ENCODE measurements around the gene LRRC59.
"Not testable (repeated sequence)": the region's sequence is repeated elsewhere in the genome, so short reads cannot be mapped to it uniquely, and the experiment has no call there.

The LRRC59 gene

DNA sequence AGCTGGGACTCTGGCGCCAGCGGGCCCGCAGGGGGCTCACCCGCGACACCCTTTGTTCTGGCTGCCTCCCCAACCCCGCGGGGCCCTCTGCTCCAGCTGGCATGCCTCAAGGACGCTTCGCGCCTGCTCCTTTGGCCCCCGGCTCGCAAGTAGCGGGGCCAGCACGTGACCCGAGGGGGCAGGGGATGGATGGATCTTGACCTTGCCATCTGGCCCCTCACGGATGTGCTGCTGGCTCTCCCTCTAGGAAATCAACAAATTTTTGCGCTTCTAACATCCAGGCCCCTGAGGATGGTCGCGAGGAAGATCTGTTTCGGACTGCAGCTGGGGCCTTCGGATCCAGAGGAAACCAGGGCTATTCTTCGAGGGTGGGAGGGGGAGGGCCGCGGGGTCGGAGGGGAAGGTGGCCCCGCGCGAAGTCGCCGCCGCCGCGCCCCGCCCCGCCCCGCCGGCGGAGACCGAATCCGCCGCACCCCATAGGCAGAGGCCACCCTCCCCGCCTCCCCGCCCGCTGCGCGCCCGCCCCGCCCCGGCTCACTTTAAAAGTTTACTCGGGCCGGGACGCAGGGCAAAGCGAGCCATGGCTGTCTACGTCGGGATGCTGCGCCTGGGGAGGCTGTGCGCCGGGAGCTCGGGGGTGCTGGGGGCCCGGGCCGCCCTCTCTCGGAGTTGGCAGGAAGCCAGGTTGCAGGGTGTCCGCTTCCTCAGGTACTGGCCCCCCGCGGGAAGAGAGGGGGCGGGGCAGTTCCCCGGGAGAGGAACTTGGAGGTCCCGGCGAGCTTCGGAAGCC lies 28.6 kb upstream of the LRRC59 start, which contains the start of gene ACSF2:
ACSF2 (plus strand) TSS at position 537 of the 790 bp plus-strand sequence; CDS start at position 581, 44 bp downstream.
- peak; percentile 79 for DNase-seq
- in situ Hi-C loops (cut with HindIII; ENCODE audit: low pct_ligation_motif_present, low pct_unique_long_range_greater_than_20kb, low sequenced_read_pairs) = no loop called here

DNA sequence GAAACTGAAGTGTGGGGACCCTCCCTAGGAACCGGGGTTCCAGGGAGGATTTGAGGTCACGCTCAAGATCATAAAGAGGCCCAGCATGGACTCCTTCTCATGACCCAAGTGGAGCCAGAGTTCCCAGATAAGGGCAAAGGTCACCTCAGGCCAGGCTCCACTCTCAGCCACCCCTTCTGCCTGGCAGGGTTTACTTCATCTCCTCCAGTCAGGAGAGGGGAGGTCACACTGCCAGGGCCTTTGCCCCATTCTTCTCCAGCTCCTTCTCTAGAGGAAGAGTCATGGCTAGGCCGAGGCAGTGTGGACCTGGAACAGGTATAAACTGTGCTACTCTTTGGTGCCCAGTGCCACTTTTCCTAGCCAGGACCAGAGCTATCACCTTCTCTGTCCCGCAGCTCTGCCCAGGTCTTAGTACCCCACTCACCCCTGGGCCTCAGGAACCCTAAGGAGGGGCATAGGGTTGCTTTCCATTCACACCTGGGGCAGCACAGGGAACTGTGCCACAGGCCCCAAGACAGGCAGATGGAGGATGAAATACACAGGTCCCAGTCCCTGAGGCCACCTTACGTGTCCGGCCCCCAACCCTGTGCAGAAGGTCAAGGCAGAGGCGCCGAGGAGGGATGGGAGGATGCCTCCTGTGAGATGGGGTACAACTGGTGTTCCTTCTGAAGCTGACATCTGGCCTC lies 27.8 kb upstream of the LRRC59 start:
- in situ Hi-C loops (cut with HindIII; ENCODE audit: low pct_ligation_motif_present, low pct_unique_long_range_greater_than_20kb, low sequenced_read_pairs) = no loop called here
- no peak for DNase-seq

DNA sequence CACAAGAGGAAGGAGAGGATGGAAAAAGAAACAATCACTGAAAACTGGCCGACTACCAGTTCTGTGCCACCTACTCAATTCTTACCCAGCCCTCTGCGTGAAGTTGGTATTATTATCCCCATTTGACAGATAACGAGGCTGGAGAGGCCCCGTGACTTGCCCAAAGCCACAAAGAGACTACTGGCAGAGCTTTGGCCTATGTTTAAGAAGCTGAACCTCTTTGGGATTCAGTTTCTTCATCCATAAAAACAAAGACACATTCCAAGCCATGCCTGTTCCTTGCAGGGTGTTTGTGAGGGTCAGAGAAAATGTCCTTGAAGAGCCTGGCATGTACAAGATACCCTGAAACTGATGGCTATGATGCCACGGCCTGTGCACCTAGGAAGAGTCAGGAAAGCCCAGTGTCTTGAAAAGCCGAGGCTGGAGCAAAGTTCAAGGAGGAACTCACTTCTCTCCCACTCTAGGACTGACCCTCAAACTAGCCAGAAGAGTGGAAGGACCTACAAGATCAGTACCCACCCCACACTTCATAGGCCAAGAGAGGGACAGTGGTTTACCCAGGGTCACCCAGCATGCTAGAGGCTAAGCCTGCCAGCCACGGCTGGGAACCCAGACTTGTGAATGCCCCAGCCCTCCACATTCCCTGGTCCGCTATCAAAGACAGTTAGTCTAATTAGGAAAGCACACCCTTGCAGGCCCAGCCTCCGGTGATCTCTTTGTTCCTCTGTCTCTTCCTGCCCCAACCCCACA lies 27.1 kb upstream of the LRRC59 start:
- DNase-seq = peak; percentile 11
- in situ Hi-C loops (cut with HindIII; ENCODE audit: low pct_ligation_motif_present, low pct_unique_long_range_greater_than_20kb, low sequenced_read_pairs) = no loop called here

DNA sequence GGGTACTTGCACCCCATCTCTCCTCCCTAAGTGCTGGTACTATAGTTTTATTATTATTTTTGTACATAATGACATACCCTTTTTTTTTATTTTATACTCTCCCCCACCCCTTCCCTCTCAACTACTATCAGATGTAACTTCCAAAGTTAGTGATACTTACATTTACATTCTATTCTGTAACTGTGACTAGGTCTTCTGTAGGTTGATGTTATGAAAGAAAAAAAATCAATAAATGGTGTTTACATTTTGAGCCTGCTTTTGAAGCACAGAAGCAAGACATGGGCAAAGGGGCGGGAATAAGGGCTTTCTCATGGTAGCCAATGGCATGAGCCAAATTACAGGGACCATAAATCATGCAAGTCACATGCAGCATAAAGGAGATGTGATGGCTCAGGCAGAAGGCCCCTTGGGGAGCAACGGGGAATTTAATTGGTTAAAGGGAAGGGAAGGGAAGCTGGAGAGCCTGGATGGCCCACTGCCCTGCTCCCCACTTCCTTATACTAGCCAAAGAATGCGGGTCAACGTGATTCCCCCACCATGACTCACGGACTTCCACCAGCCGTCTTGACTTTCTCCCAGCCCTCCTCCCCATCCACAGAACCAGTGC lies 26.3 kb upstream of the LRRC59 start:
- DNase-seq = peak; percentile 99
- in situ Hi-C loops (cut with HindIII; ENCODE audit: low pct_ligation_motif_present, low pct_unique_long_range_greater_than_20kb, low sequenced_read_pairs) = no loop called here

DNA sequence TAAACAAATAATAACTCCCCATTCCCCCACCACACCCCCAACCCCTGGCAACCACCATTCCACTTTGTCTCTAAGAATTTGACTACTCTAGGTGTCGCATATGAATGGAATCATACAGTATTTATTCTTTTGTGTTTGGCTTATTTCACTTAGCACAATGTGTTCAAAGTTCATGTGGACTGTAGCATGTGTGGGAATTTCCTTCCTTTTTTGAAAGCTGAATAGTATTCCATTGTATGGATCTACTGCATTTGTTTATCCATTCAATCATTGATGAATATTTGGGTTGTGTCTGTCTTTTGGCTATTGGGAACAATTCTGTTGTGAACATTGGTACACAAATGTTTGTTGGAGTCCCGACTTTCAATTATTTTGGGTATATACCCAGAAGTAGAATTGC lies 25.4 kb upstream of the LRRC59 start:
- DNase-seq = no peak
- in situ Hi-C loops (cut with HindIII; ENCODE audit: low pct_ligation_motif_present, low pct_unique_long_range_greater_than_20kb, low sequenced_read_pairs) = no loop called here

DNA sequence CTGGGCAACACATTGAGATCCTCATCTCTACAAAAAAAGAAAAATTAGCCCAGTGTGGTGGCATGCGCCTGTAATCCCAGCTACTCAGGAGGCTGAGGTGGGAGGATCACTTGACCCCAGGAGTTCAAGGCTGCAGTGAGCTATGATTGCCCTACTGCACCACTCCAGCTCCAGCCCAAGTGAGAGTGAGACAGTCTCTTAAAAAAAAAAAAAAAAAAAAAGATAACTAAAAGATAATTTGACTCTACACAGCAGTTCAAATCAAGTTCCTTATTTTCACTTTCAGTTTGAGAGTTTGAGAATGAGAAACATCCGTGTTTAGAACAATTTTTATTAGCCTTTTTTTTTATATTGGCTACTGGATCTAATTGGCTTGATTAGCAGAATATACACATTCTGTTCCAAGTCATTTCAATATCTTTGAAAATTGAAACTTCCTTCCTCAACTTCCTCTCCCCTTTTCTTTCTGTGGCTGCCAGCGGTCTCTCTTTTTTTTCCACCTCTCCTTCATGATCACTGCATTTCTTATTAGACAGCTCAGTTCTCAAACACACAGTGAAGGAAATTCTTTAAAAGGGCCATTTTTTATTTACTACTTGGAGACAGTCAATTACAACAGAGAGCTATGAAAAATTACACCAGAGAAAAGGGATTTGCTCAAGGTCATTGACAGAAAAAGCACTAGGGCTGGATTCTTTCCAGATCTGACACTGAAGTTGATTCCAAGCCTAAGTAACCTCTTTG lies 24.2 kb upstream of the LRRC59 start:
- in situ Hi-C loops (cut with HindIII; ENCODE audit: low pct_ligation_motif_present, low pct_unique_long_range_greater_than_20kb, low sequenced_read_pairs) = no loop called here
- DNase-seq = peak; percentile 41

DNA sequence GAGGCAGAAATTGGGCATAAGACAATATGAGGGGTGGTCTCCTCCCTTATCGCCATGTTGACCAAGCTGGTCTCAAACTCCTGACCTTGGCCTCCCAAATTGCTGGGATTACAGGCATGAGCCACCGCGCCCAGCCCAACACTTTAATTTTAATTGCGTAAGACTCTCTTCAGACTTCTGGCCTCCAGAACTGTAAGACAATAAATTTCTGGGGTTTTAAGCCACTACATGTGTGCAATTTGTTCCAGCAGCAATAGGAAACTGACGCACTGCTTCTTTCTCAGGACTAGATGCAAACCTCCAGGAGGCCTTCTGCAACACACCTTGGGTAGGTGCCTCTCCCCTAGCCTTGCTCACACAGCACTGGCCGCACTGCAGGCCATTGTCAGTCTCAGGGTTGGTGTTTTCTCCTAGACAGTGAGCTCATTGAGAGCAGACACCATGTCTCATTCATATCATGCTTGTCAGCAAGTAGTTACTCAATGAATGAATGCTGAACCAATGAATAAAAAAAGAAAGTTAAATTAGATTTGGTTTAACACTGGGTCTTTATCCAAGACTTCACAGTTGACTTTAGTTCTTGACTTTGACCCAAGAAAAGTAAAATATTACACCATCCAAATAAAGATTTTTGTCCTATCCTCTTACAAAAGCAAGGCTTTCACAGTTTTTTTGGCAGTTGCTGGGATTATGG lies 23.2 kb upstream of the LRRC59 start:
- DNase-seq = no peak
- in situ Hi-C loops (cut with HindIII; ENCODE audit: low pct_ligation_motif_present, low pct_unique_long_range_greater_than_20kb, low sequenced_read_pairs) = no loop called here

DNA sequence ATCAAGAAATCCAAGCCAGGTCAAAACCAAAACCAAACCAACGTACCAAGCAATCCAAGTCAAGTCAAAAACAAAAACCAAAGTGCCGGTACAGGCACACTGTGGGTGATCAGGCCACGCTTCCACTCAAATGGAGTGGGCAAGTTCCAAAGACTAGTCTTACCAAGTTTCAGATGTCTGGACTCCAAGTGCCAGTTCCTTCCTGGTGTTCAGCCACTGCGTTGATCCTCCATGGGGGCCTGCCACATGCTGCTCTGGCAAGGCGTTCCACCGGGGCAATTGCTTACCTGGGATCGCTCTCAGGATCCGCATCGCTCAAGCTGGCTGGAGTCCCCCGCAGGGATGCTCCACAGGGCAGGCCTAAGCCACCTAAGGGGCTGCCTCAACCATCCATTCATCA lies 22.3 kb upstream of the LRRC59 start:
- in situ Hi-C loops (cut with HindIII; ENCODE audit: low pct_ligation_motif_present, low pct_unique_long_range_greater_than_20kb, low sequenced_read_pairs) = not testable (repeated sequence)

DNA sequence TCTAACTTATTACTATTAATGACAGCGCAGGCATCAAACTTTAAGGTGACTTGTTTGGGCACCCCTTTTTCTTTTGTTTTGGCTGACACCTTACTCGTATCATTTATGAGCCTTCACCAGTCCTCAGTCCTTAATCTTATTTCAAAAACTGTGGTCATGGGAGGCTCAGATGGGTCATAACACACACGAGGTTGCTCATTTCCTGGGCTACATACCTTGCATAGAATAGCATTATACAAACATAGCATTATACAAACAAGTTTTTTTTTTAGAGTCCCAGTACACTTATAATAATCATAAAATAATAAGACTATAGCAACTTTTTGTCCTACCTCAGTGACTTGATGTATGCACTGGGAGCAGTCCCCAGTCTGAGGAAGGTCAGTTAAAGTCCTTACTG lies 17.5 kb upstream of the LRRC59 start:
- in situ Hi-C loops (cut with HindIII; ENCODE audit: low pct_ligation_motif_present, low pct_unique_long_range_greater_than_20kb, low sequenced_read_pairs) = no loop called here
- DNase-seq = no peak

More for the DNA sequence above, 22.3 kb upstream of the LRRC59 start:
- not testable (repeated sequence) for DNase-seq

DNA sequence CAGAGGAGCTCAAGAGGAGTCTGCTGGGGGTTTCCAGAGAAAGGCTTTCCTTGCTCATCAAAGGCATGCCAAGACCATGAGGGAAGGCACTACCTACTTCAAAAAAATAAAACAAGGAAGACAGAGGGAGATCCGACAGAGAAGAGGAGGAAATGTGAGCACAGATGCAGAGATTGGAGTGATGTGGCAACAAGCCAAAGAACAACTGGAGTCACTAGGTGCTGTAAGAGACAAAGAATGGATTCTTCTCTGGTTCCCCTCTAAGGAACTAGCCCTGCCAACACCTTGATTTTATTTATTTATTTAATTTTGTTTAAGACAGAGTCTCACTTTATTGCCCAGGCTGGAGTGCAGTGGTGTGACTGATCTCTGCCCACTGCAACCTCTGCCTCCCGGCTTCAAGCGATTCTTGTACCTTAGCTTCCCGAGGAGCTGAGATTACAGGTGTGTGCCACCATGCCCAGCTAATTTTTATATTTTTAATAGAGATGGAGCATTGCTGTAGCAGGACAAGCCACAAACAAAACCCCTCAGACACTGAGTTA lies 14.9 kb upstream of the LRRC59 start:
- DNase-seq = no peak

DNA sequence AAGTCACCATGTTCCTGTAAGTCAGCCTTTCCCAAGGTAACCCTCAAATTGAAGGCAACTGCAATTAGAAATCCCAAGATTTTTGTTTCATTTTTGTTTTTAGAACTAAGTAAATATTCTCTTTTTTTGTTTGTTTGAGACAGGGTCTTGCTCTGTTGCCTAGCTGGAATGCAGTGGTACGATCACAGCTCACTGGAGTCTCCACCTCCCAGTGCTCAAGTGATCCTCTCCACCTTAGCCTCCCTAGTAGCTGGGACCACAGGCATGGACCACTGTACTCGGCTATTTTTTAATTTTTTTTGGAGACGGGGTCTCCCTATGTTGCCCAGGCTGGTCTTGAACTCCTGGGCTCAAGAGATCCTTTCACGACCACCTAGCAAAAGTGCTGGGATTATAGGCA lies 10.6 kb upstream of the LRRC59 start:
- in situ Hi-C loops (cut with HindIII; ENCODE audit: low pct_ligation_motif_present, low pct_unique_long_range_greater_than_20kb, low sequenced_read_pairs) = no loop called here

More for the DNA sequence above, 14.9 kb upstream of the LRRC59 start:
- in situ Hi-C loops (cut with HindIII; ENCODE audit: low pct_ligation_motif_present, low pct_unique_long_range_greater_than_20kb, low sequenced_read_pairs) = no loop called here

DNA sequence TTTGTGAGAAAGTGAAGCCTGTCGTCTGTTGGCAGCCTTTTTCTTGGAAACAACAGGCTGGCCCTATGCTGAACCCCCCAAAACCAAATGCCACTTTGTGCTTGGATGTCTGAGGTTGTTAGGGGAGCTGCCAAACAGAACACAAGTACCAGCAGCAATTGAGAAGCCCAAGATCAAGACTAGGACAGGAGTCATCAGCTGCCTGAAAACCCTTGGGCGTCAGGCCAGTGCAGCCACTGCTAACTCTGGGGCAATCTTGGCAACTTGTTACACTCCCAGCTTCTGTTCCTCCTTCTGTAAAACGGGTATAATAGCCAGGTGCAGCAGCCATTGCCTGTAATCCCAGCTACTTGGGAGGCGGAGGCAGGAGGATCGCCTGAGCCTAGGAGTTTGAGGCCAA lies 9.3 kb upstream of the LRRC59 start:
- no peak for DNase-seq
- in situ Hi-C loops (cut with HindIII; ENCODE audit: low pct_ligation_motif_present, low pct_unique_long_range_greater_than_20kb, low sequenced_read_pairs) = no loop called here

More for the DNA sequence above, 10.6 kb upstream of the LRRC59 start:
- DNase-seq = no peak

DNA sequence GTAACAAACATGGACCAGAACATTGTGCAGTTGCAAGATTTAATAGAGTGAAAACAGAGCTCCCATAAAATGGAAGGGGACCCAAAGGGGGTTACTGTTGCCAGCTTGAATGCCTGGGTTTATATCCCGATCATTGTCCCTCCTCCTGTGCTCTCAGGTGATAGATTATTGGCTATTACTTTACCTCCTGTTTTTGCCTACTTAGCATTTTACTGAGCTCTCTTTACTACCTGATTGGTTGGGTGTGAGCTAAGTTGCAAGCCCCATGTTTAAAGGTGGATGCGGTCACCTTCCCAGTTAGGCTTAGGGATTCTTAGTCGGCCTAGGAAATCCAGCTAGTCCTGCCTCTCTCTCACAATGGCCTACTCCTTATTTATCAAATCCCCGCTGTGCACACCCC lies 8.0 kb upstream of the LRRC59 start:
- in situ Hi-C loops (cut with HindIII; ENCODE audit: low pct_ligation_motif_present, low pct_unique_long_range_greater_than_20kb, low sequenced_read_pairs); DNase-seq: not testable (repeated sequence)

DNA sequence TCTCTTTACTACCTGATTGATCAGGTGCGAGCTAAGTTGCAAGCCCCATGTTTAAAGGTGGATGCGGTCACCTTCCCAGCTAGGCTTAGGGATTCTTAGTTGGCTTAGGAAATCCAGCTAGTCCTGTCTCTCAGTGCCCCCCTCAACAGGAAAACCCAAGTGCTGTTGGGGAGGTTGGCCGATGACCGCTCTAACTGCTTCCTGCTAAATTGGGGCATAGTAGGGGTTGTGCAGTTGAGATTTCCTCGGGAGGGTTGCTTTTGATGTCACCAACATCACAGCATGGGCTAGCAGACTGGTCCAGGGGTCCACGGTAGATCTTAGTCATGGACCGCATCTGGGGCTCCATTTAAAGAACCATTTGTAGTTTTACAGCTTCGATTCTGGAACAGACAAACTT lies 2.3 kb upstream of the LRRC59 start:
- DNase-seq; in situ Hi-C loops (cut with HindIII; ENCODE audit: low pct_ligation_motif_present, low pct_unique_long_range_greater_than_20kb, low sequenced_read_pairs): not testable (repeated sequence)

DNA sequence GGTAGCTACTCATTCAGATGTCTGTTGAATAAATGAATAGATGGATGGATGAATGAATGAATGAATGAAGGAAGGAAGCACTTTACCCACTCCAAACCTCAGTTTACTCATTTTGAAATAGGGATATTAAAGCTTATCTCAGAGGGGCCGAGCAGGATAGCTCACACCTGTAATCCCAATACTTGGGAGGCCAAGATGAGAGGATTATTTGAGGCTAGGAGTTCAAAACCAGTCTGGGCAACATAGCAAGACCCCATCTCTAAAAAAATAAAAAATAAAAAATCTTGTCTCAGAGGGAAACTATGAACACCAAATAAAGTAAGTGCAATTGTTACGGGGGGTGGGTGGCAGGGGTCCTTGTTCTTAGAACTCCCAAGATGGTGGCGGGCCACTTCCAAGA lies 1.3 kb upstream of the LRRC59 start:
- in situ Hi-C loops (cut with HindIII; ENCODE audit: low pct_ligation_motif_present, low pct_unique_long_range_greater_than_20kb, low sequenced_read_pairs); DNase-seq: not testable (repeated sequence)

DNA sequence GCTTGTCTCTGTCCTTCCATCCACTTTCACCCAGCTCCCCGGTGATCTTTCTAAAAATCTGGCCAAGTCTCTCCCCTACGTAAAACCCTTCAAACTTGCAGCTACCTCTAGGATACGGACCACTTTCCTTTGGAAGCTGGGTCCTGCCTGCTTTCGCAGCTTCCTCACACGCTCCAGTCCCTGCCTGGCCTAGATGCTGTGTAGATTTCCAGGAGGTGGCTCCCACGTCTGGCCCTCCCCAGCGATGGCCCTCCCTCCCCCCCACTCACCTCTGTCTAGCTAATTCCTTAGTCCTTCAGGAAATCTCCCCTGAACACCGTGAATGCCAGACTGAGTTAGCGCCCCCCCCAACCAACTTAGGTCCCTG lies 579 bp upstream of the LRRC59 start:
- in situ Hi-C loops (cut with HindIII; ENCODE audit: low pct_ligation_motif_present, low pct_unique_long_range_greater_than_20kb, low sequenced_read_pairs) = no loop called here
- DNase-seq = no peak

DNA sequence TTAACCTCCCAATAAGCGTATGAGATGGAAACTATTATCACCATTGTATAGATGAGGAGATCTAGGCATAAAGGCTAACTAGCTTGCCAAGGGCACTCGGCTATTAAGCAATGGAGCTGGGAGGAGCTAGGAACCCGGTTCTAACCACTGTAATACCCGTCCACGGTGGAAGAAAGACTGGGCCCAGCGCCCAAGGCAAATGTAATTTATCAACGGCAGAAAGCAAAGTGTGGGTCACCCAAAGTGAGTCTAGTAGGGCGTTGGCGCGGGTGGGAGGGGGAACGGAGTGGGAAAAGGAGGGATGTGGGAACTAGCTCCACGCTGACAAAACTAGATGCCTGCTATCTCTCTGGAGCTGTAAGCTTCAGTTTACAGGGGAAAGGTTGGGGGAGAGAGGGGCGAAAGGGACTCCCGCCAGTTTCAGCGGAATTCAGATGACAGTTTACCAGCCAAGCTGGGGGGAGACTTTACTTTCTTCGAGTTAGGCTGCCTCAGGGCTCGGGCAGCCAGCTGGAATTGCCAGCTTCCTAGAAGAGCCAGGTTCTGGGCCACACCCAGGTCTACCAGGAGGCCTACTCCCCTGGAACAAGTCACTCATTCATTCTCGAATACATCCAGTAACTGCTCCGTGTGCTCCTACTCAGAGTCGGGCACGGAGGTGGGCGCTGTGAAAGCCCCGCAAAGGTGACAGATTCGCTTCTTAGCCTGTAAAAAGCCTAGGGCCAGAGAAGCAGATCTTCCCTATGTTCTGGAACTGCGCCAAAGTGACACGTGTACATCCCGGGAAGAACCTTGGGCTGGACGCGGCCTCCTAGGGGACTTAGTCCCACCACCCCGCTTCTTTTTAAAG lies 837 bp downstream of the LRRC59 start:
- in situ Hi-C loops (cut with HindIII; ENCODE audit: low pct_ligation_motif_present, low pct_unique_long_range_greater_than_20kb, low sequenced_read_pairs) = no loop called here
- DNase-seq = peak; percentile 53
